HUES64 (cell line): ENCODE measurements around the gene NRP1.

Source experiments
- H3K27ac ChIP-seq: 2 replicates; pipeline ENCODE4 v1.7.0; 2013; ENCODE audit warnings: low read depth, low read length, inconsistent platforms
- H3K27me3 ChIP-seq: 2 replicates; pipeline ENCODE4 v1.6.1; 2013; ENCODE audit warnings: mild to moderate bottlenecking, low read length; ENCODE audit not compliant: insufficient read depth
- H3K36me3 ChIP-seq: 2 replicates; pipeline ENCODE4 v1.6.1; 2013; ENCODE audit warnings: mild to moderate bottlenecking, low read length; ENCODE audit not compliant: insufficient read depth
- H3K4me1 ChIP-seq: 2 replicates; pipeline ENCODE4 v1.6.1; 2013; ENCODE audit warnings: mild to moderate bottlenecking, low read length, moderate library complexity; ENCODE audit not compliant: insufficient read depth
- H3K4me3 ChIP-seq: 2 replicates; pipeline ENCODE4 v1.5.1; 2013; ENCODE audit warnings: mild to moderate bottlenecking, low read length, moderate library complexity
- H3K9ac ChIP-seq: 2 replicates; pipeline ENCODE4 v1.6.1; 2013; ENCODE audit warnings: mild to moderate bottlenecking, low read depth, low read length
- H3K9me3 ChIP-seq: 2 replicates; pipeline ENCODE4 v1.6.1; 2013; ENCODE audit warnings: low read depth, low read length; ENCODE audit not compliant: insufficient read depth
- WGBS: fragments of 150-250, 120-280 bp; methylation state at CpG from one replicate; pipeline ENCODE4 v1.1.7; 2013; ENCODE audit warnings: missing lambda C conversion rate; 5-methylcytosine and 5-hydroxymethylcytosine counted together

The NRP1 gene

DNA sequence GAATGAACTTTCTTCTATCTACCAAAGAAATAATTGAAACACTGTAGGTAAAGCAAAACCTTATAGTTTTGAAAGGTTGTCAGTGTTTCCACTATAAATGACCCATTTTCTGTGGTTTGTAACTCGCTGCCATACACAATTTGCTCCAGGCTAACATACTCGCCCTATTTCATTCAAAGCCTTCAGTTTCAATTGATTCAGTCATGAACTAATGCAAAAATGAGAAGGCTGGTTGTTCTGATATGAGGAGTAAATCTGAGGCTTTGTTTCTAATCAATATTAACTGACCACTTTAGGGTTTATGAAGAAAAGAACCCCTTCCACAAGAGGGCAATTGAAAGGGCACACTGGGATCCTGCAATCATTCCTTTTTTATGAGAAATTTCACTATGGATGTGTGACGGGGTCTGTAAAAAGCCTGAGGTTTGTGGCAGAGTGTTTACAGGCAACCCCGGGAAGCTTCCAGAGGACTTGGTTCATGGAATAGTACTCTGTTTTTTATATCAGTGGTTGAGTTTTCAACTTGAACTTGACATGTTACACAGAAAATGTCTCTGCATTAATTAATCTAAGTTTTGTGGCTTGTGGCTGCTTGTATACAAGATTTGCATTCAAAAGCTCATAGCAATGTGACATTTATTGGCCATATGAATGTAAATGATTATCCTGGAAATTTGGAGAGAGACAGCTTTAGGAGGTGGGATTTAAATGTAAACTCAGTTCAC, 133.2 kb downstream of the NRP1 start:
- no peak overlapping the region for H3K27ac ChIP-seq
- WGBS, result 90% methylated on average over 4 of the region's 4 CpGs
- no peaks in the 10 kb centered on the region for H3K4me1 ChIP-seq
- H3K36me3 ChIP-seq, result no peaks in the 10 kb centered on the region
- no peak overlapping the region for H3K4me3 ChIP-seq
- H3K9ac ChIP-seq, result no peak overlapping the region
- no peaks in the 10 kb centered on the region for H3K27me3 ChIP-seq
- H3K9me3 ChIP-seq, result no peaks in the 10 kb centered on the region

DNA sequence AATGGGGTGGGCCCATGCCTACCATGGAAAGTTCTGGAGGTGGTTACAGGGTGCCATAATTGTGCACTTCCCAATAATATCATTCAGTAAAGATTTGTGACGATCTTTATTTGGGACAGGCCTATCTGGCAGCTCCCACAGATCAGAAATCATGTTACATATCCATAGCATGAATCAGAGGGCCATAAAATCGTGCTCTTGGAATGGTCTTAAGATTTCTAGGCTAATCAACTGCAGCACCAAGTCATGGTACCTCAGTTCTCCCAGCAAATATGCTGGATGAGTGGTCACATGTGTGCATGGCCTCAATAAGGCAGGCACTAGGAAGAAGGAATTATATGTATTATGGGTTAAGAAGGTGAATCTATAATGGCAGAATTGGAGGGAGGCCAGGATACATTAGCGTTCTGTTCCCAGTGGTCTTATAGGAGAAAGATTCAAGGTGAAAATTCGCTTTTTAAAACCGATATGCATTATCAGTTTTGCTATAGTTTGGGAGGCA, 134.7 kb downstream of the NRP1 start:
- Histone ChIP-seq H3K4me1 (no peaks in the 10 kb centered on the region), H3K9ac (no peak overlapping the region), H3K27ac (no peak overlapping the region), H3K4me3 (no peak overlapping the region), H3K27me3 (no peaks in the 10 kb centered on the region), H3K9me3 (no peaks in the 10 kb centered on the region), H3K36me3 (no peaks in the 10 kb centered on the region)
- WGBS, result 91% methylated on average over 5 of the region's 5 CpGs

DNA sequence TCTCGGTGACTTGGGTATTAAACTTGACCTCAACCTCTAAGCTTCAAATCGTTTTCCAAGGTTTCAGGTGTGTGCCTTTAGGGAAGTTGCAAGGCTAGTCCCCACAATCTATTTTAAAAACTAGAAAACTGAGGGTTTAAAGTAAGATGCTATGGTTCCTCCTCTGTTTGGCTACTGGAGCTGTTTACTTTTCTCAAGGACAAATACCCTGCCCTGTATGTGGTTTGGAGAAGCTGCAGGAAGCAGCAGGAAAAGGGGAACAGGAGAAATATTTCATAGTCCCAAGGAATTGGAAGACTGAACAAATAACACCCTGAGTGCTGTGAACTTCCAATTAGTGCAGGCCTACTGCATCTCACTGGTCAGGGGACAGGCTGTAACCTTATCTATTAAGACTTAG, 135.9 kb downstream of the NRP1 start:
- 80% methylated on average over 2 of the region's 2 CpGs for WGBS
- no peak overlapping the region for H3K4me3 ChIP-seq
- no peaks in the 10 kb centered on the region for H3K36me3 ChIP-seq
- no peak overlapping the region for H3K9ac ChIP-seq
- H3K9me3 ChIP-seq, result no peaks in the 10 kb centered on the region
- 0 out of 2 replicates have a peak, but pooled peaks cover under 1% of the 10 kb centered on the region for H3K4me1 ChIP-seq
- no peak overlapping the region for H3K27ac ChIP-seq
- H3K27me3 ChIP-seq, result no peaks in the 10 kb centered on the region

DNA sequence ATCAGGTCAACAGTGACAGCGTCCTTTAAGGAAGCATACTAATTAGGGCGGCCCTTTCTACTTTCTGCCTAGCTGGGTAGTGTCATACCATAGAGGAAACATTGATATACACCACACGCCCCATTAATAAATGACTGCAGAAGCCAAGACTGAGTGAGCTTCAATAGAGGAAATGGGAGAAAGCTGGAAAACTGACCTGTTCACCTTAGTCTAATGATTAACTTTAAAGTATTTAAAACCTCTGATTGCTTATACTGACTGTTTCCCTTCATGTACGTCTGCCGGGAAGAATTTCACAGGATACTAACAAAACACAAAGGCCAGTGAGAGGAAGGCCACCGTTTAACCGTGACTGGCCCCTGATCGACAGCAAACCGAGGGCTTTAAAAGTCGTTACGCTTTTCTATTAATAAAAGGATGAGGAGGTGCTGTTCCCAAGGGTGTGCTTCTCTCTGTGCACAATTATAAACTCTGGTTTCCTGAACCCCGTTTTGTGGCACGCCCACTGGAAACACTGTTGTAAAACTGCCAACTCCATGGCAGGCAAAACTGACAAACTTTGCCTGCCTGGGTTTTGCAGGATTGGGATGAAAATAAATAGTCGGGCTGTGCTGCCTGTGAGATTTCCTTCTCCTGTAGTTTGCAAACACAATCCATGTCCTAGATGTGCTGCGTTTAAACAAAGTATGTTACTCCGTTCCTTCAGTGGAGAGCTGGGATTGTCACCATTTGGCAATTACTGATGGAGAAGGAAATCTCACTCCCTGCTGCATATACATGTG, 137.6 kb downstream of the NRP1 start:
- H3K36me3 ChIP-seq, result no peaks in the 10 kb centered on the region
- no peaks in the 10 kb centered on the region for H3K9me3 ChIP-seq
- H3K9ac ChIP-seq, result no peak overlapping the region
- H3K4me1 ChIP-seq, result peaks cover 8% of the 10 kb centered on the region; the same call in 1 of the 2 replicates
- WGBS, result 90% methylated on average over 15 of the region's 16 CpGs
- no peak overlapping the region for H3K4me3 ChIP-seq
- no peaks in the 10 kb centered on the region for H3K27me3 ChIP-seq
- no peak overlapping the region for H3K27ac ChIP-seq

DNA sequence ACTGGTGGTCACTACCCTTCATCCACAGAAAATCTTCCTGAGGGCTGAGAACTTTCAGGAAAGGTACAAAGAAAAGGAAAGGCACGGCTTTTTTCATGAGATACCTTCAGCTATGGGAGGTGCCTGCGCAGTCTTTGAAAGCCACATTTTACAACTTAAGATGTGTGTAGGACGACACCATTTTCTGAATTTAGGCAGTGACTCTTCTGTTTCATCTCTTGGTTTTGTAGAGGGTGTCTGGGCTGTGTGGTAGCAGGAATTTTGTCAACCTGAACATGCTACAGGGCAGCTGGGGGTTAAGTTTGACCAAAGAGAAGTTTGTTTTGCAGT, 138.1 kb downstream of the NRP1 start:
- Histone ChIP-seq H3K4me1 (peaks cover 8% of the 10 kb centered on the region; the same call in 1 of the 2 replicates), H3K36me3 (no peaks in the 10 kb centered on the region)

DNA sequence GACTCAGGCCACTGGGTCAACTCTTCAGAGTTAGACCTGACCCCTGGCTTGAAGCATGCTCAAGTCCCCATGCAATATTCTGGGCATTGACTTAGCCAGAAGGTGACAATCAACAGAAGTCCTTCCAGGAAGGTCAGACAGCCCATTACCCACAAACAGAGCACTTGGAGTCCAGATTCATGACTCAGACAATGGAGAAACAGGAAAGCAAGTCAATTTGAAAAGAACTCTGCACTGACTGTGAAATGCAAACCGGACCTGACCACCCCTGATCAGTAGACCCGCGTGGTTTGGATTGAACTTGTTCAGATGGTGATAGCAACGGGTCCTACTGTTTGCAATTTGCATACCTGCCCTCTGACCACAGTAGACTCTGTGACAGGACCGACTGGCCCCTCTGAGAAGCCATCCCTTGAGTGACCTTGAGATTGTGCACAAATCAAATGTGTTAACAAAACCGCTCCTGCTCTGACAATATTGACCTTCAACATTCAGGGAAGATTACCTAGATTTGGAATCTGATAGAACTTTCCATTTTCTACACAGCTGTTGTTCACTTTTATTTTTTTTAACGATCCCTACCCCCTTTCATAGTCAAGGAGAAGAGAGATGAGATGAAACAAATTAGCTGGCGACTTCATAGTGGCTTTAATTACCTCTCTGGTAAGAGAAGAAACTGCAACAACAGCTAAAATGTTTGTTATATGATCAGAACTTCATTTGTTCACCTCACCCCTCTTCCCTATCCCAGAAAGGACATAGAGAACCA, 138.7 kb downstream of the NRP1 start:
- Histone ChIP-seq H3K27ac (no peak overlapping the region), H3K36me3 (no peaks in the 10 kb centered on the region), H3K9ac (no peak overlapping the region), H3K4me1 (peaks cover 8% of the 10 kb centered on the region; the same call in 1 of the 2 replicates), H3K9me3 (no peaks in the 10 kb centered on the region), H3K4me3 (no peak overlapping the region), H3K27me3 (no peaks in the 10 kb centered on the region)
- WGBS, result 91% methylated on average over 7 of the region's 8 CpGs

More for the DNA sequence above, 138.1 kb downstream of the NRP1 start:
- Histone ChIP-seq H3K27me3 (no peaks in the 10 kb centered on the region), H3K9ac (no peak overlapping the region), H3K4me3 (no peak overlapping the region), H3K9me3 (no peaks in the 10 kb centered on the region), H3K27ac (no peak overlapping the region)
- 58% methylated on average over 3 of the region's 3 CpGs for WGBS

DNA sequence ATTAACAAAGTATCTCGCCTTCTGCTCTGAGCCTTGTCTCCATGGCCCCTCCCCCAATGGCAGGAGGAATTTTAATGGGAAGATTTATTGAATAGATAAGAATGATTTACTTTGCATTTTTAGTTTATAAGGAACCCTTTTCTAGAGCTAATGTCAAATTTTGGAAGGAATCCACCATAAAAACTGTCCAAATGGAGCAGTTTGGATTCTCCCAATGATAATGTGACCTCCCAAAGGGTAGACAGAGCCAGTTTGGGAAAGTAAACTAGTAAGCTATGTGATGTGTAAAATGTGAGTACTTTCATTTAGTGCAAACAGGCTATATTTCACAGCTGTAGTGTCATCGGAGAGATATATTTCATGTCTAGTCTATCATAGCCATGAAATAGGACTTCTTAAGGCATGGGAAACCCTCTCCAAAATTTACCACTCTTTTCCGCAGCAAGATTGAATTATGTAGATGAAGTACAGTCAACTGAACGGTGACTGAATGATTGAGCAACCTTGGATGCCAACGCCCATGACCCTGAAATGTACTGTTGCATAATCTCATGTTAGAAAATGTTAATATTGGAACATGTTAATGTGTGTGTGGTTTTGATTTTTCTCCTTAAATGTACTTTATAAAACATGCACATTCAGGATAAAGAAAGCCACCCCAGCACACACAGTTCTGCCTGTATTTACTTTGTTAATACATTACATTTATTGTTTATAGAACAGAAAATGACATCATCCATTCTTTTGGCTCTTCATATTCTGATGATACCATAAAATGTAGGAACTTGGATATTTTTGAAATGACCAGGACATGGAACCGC, 140.6 kb downstream of the NRP1 start:
- no peak overlapping the region for H3K4me3 ChIP-seq
- H3K36me3 ChIP-seq, result no peaks in the 10 kb centered on the region
- H3K4me1 ChIP-seq, result peaks cover 19% of the 10 kb centered on the region
- no peaks in the 10 kb centered on the region for H3K27me3 ChIP-seq
- 93% methylated on average over 6 of the region's 6 CpGs for WGBS
- no peak overlapping the region for H3K9ac ChIP-seq
- no peak overlapping the region for H3K27ac ChIP-seq
- H3K9me3 ChIP-seq, result no peaks in the 10 kb centered on the region

DNA sequence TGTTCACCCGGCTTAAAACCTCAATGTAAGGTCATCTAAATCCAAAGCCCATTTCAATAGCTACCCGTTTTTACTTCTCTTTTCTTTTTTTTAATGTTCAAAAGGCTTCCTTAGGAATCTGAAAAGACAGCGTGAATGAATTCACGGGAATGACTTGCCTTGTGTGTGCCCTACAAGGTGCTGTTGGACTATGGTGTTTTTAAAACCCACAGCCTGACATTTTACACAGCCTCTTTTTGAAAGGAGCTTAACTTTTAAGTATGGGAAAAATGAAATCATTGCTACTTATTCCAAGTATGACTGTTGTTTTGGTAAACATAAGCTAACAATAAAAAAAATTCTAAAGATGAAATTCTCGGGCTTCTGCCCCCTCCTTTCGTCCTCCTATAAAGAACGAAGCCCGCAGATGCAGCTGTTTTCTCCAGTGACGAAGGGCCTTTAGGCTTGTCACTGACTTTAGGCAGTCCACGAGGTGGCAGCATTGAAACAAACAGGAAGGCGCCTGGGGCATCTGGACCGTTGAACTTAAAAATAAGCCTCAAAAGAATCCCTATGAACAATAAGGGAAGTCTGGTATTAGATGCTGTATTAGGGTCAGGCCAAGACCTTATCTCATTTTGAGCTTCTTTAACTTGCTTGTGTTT, 141.3 kb downstream of the NRP1 start:
- Histone ChIP-seq H3K9ac (no peak overlapping the region), H3K4me1 (peaks cover 19% of the 10 kb centered on the region), H3K4me3 (no peak overlapping the region), H3K9me3 (no peaks in the 10 kb centered on the region), H3K27me3 (no peaks in the 10 kb centered on the region), H3K36me3 (no peaks in the 10 kb centered on the region), H3K27ac (no peak overlapping the region)
- WGBS, result 34% methylated on average over 12 of the region's 12 CpGs

DNA sequence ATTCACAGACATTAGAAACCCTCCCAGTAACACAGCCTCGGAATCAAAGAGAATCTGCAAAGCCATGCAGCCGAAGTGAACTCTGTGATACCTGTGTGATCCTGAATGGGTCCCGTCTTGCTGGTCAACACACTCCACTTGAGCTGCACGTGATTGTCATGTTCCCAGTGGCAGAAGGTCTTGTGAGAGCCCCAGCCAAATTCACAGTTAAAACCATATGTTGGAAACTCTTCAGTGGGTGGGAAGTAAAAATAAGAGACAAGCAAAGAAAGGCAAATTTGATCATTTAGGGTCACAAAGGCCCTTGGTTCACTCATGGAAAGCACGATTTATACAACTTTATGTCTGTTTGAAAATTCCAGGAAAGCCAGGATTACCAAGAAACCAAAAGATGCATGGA, 142.3 kb downstream of the NRP1 start:
- peaks cover 26% of the 10 kb centered on the region for H3K4me1 ChIP-seq
- H3K9ac ChIP-seq, result no peak overlapping the region
- no peaks in the 10 kb centered on the region for H3K27me3 ChIP-seq
- no peak overlapping the region for H3K4me3 ChIP-seq
- no peaks in the 10 kb centered on the region for H3K36me3 ChIP-seq
- H3K27ac ChIP-seq, result no peak overlapping the region
- no peaks in the 10 kb centered on the region for H3K9me3 ChIP-seq
- 89% methylated on average over 5 of the region's 5 CpGs for WGBS

DNA sequence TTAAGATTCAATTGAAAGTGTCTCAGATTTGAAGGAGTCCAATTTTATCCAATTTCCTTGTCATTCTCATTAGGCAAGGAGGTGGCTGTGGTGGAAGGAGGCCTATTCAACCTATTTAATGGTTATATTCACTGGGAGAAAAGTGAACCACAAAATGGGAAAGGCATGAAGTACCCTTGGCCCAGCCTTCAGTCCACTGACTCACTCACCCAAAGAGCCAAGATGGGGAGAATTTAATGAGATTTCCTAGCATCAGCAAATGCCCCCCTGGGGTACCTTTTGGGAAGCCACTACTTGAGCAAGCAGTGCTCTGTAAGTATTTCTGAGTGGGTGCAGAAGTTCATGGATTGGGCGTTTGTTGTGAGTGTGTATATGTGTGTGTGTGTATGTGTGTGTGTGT, 144.1 kb downstream of the NRP1 start:
- no peaks in the 10 kb centered on the region for H3K36me3 ChIP-seq
- no peak overlapping the region for H3K4me3 ChIP-seq
- H3K27me3 ChIP-seq, result no peaks in the 10 kb centered on the region
- no peak overlapping the region for H3K9ac ChIP-seq
- H3K27ac ChIP-seq, result no peak overlapping the region
- peaks cover 27% of the 10 kb centered on the region for H3K4me1 ChIP-seq
- 89% methylated on average over 1 of the region's 1 CpG for WGBS
- no peaks in the 10 kb centered on the region for H3K9me3 ChIP-seq
